ENCODE results near the gene ZNF335. TPM values are rescaled to one million over a fixed set of nuclear protein-coding genes. Genes with fewer than 3 reads are reported as not detected.
A peak's percentile ranks its signal among the peaks of the same experiment; 100 is the strongest.

ZNF335 gene
- total and polyA plus RNA-seq, 2 of the 8 experiments (the other 6 are each of a cell fraction or from before 2014, with no cell fraction given), result 12.4 to 14.6 TPM

GRCh38 chr20:45938727-45939438 lies 33.1 kb downstream of the ZNF335 start (continued):
- TF ChIP-seq CREB1 (IDR thresholded peaks at IDR 0.05) (no peak), EP300 (IDR thresholded peaks at IDR 0.05; ENCODE audit: borderline replicate concordance in 1 of 2, low read depth in 2 of 2, low read length in 2 of 2) (no peak), POU5F1 (IDR thresholded peaks at IDR 0.05; ENCODE audit: low read depth, low read length) (no peak), SAP30 (IDR thresholded peaks at IDR 0.05; ENCODE audit: insufficient read depth, insufficient replicate concordance, low read length) (no peak), TEAD4 (IDR thresholded peaks at IDR 0.05; ENCODE audit: low read depth, low read length) (no peak), RFX5 (IDR thresholded peaks at IDR 0.05; ENCODE audit: borderline replicate concordance, low read depth, low read length) (no peak), RBBP5 (IDR thresholded peaks at IDR 0.05; ENCODE audit: borderline replicate concordance, low read depth, low read length) (no peak), CBX5 (IDR thresholded peaks at IDR 0.05; ENCODE audit: low read depth, low read length) (no peak), POLR2AphosphoS5 (IDR thresholded peaks at IDR 0.05; ENCODE audit: low read depth, low read length) (peak; percentile 82), PHF8 (conservative IDR thresholded peaks at IDR 0.05; ENCODE audit: low read depth, low read length) (no peak), ZNF274 (IDR thresholded peaks at IDR 0.05; ENCODE audit: borderline replicate concordance, extremely low read depth, low read length) (no peak), TAF7 (optimal IDR thresholded peaks at IDR 0.05; ENCODE audit: borderline replicate concordance, low read depth, low read length) (no peak), NANOG (IDR thresholded peaks at IDR 0.05; ENCODE audit: insufficient read depth, low read depth, low read length, poor library complexity, severe bottlenecking) (no peak)
- TF ChIP-seq, protein P1, sequence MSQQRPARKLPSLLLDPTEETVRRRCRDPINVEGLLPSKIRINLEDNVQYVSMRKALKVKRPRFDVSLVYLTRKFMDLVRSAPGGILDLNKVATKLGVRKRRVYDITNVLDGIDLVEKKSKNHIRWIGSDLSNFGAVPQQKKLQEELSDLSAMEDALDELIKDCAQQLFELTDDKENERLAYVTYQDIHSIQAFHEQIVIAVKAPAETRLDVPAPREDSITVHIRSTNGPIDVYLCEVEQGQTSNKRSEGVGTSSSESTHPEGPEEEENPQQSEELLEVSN (IDR thresholded peaks at IDR 0.05), result no peak
- TF ChIP-seq, protein P2, sequence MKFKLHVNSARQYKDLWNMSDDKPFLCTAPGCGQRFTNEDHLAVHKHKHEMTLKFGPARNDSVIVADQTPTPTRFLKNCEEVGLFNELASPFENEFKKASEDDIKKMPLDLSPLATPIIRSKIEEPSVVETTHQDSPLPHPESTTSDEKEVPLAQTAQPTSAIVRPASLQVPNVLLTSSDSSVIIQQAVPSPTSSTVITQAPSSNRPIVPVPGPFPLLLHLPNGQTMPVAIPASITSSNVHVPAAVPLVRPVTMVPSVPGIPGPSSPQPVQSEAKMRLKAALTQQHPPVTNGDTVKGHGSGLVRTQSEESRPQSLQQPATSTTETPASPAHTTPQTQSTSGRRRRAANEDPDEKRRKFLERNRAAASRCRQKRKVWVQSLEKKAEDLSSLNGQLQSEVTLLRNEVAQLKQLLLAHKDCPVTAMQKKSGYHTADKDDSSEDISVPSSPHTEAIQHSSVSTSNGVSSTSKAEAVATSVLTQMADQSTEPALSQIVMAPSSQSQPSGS (IDR thresholded peaks at IDR 0.05; ENCODE audit: low read length), result no peak
- TF ChIP-seq, protein P3, sequence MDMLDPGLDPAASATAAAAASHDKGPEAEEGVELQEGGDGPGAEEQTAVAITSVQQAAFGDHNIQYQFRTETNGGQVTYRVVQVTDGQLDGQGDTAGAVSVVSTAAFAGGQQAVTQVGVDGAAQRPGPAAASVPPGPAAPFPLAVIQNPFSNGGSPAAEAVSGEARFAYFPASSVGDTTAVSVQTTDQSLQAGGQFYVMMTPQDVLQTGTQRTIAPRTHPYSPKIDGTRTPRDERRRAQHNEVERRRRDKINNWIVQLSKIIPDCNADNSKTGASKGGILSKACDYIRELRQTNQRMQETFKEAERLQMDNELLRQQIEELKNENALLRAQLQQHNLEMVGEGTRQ (IDR thresholded peaks at IDR 0.05; ENCODE audit: low read length), result no peak

All from H1 (cell line).